ENCODE results near the gene ZMIZ2. TPM values are rescaled to one million over a fixed set of nuclear protein-coding genes. Genes with fewer than 3 reads are reported as not detected.
"Not testable (repeated sequence)": the region's sequence is repeated elsewhere in the genome, so short reads cannot be mapped to it uniquely, and the experiment has no call there.

Gene ZMIZ2, protein sequence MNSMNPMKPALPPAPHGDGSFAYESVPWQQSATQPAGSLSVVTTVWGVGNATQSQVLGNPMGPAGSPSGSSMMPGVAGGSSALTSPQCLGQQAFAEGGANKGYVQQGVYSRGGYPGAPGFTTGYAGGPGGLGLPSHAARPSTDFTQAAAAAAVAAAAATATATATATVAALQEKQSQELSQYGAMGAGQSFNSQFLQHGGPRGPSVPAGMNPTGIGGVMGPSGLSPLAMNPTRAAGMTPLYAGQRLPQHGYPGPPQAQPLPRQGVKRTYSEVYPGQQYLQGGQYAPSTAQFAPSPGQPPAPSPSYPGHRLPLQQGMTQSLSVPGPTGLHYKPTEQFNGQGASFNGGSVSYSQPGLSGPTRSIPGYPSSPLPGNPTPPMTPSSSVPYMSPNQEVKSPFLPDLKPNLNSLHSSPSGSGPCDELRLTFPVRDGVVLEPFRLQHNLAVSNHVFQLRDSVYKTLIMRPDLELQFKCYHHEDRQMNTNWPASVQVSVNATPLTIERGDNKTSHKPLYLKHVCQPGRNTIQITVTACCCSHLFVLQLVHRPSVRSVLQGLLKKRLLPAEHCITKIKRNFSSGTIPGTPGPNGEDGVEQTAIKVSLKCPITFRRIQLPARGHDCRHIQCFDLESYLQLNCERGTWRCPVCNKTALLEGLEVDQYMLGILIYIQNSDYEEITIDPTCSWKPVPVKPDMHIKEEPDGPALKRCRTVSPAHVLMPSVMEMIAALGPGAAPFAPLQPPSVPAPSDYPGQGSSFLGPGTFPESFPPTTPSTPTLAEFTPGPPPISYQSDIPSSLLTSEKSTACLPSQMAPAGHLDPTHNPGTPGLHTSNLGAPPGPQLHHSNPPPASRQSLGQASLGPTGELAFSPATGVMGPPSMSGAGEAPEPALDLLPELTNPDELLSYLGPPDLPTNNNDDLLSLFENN
- total RNA-seq: 100 to 1,000 TPM; 103 to 120 TPM

DNA sequence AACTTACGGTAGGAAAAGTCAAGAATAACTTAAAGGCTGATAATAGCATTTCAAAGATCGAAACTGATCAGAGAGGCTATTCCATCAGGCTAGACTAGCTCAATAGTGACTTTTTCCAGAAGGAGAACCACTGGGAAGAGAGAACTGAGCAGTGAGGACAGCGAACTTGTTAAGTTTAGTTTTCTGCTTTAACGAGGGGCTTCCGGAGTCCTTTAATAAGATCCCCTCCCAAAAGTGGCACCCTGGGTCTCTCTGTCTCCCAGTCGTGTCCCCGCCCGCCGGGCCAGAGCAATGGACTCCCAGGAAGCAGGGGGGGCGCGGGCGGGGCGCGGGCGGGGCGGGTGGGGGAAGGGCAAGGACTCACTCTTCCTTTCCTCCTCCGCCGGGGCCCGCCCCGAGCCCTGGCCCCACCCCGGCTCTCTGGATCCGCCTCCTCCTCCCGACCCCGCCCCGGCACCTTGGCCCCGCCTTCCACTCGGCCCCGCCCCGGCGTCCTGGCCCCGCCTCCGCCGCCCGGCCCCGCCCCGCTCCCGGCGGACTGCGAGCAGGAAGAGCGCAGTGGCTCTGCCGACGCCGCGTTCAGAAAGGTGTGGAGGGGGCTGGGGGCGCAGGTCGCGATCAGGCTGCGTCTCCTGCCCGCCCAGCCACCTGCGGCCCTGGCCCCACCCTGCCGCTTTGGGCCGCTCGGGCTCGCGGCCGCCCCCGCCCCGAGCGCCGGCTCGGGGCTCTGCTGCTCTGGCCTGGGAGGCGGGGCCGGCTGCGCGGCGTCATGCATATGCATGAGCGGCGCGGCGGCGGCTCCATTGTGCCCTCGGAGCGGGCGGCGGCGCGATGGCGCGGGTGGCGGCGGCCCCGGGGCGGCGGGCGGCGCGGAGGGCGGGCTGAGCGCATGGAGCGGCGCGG lies at the start of gene ZMIZ2:
Gene ZMIZ2 (plus strand): TSS at position 803 of the 903 bp plus-strand sequence. CDS start 7,403 bp downstream, outside the sequence.
- Mint-ChIP-seq H3K27ac (peak within 1 kb of the TSS; percentile 83), H3K36me3 (peaks cover 2% of the 10 kb centered on the region)

DNA sequence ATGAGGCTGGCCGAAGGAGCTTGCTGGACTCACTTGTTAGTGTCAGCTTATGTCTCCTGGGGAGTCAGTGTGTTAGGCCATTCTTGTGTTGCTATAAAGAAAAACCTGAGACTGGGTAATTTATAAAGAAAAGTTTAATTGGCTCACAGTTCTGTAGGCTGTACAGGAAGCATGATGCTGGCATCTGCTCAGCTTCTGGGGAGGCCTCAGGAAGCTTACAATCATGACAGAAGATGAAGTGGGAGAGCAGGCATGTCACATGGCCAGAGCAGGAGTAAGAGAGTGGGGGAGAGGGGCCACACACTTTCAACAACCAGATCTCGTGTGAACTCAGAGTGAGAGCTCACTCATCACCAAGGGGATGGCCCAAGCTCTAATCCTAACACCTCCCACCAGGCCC lies 49.0 kb upstream of the ZMIZ2 start:
- CTCF ChIA-PET; H3K9me3 Mint-ChIP-seq (ENCODE audit: low read depth); H3K27ac Mint-ChIP-seq; H3K4me1 Mint-ChIP-seq; H3K4me3 Mint-ChIP-seq; ATAC-seq; DNase-seq; H3K27me3 Mint-ChIP-seq: not testable (repeated sequence)
- H3K36me3 Mint-ChIP-seq: peaks cover 79% of the 10 kb centered on the region

More for the DNA sequence above, at the start of gene ZMIZ2:
- H3K27me3 Mint-ChIP-seq: no peaks in the 10 kb centered on the region
- DNase-seq: peak; percentile 94
- peak within 1 kb of the TSS; percentile 76 for H3K4me3 Mint-ChIP-seq
- H3K4me1 Mint-ChIP-seq: peaks cover 43% of the 10 kb centered on the region
- CTCF ChIA-PET: interaction anchor here (0.9 to 2.2 kb wide), 2 partner anchors 20 to 160 kb away, joined by 3 to 6 read pairs; no protein-coding TSS in a partner anchor
- H3K9me3 Mint-ChIP-seq (ENCODE audit: low read depth): no peaks in the 10 kb centered on the region
- peak; percentile 90 for ATAC-seq

DNA sequence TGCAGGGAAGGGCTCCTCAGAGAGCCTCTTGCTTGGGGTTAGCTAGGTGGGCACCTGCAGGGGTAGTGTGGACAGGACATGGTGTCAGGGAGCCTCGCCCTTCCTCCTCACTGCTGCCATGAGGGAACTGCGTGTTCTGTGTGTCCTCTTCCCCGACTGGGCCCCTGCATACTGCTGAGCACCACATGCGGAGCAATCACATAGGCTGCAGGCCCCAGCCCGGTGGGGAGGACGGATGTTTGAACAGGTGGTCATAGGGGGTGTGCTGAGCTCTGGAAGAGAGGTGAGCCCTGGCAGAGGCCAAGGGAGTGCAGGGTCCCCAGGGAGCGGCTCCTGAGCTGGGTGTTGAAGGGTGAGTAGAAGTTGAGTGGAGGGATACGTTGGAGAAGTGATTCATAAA lies 48.3 kb upstream of the ZMIZ2 start:
- no peak for DNase-seq
- H3K4me1 Mint-ChIP-seq: no peaks in the 10 kb centered on the region
- ATAC-seq: no peak
- H3K9me3 Mint-ChIP-seq (ENCODE audit: low read depth): no peaks in the 10 kb centered on the region
- CTCF ChIA-PET: interaction anchor here (1.5 kb wide), 1 partner anchor 98 kb away, joined by 4 read pairs; no protein-coding TSS in a partner anchor
- peaks cover 77% of the 10 kb centered on the region for H3K36me3 Mint-ChIP-seq
- H3K27me3 Mint-ChIP-seq: no peaks in the 10 kb centered on the region
- H3K27ac Mint-ChIP-seq: no peak overlapping the region
- H3K4me3 Mint-ChIP-seq: no peak overlapping the region

DNA sequence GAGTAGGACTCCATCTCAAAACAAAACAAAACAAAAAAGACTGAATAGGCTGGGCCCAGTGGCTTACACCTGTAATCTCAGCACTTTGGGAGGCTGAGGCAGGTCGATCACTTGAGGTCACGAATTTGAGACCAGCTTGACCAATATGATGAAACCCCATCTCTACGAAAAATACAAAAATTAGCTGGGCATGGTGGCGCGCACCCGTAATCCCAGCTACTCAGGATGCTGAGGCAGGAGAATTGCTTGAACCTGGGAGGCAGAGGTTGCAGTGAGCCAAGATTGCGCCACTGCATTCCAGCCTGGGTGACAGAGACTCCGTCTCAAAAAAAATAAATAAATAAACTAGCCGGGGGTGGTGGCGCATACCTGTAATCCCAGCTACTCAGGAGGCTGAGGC lies 45.3 kb upstream of the ZMIZ2 start:
- H3K4me1 Mint-ChIP-seq; ATAC-seq; H3K4me3 Mint-ChIP-seq; H3K9me3 Mint-ChIP-seq (ENCODE audit: low read depth); DNase-seq; CTCF ChIA-PET; H3K27ac Mint-ChIP-seq; H3K27me3 Mint-ChIP-seq: not testable (repeated sequence)
- peaks cover 59% of the 10 kb centered on the region for H3K36me3 Mint-ChIP-seq

DNA sequence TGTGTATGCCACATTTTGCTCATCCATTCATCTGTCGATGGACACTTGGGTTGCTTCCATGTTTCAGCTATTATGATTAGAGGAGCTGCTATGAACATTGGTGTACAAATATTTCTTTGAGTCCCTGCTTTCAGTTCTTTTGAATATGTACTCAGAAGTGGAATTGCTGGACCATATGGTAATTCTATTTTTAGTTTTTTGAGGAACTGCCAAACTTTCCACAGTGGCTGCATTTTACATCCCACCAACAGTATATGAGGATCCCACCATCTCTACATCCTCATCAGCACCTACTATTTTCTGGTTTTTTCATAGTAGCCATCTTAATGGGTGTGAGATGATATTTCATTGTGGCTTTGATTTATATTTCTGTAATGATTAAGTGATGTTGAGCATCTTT lies 44.7 kb upstream of the ZMIZ2 start:
- no peak for DNase-seq
- H3K4me3 Mint-ChIP-seq: no peak overlapping the region
- no peaks in the 10 kb centered on the region for H3K27me3 Mint-ChIP-seq
- CTCF ChIA-PET: no interaction called here
- peaks cover 55% of the 10 kb centered on the region for H3K36me3 Mint-ChIP-seq
- no peak for ATAC-seq
- no peak overlapping the region for H3K27ac Mint-ChIP-seq
- no peaks in the 10 kb centered on the region for H3K4me1 Mint-ChIP-seq
- no peaks in the 10 kb centered on the region for H3K9me3 Mint-ChIP-seq (ENCODE audit: low read depth)

DNA sequence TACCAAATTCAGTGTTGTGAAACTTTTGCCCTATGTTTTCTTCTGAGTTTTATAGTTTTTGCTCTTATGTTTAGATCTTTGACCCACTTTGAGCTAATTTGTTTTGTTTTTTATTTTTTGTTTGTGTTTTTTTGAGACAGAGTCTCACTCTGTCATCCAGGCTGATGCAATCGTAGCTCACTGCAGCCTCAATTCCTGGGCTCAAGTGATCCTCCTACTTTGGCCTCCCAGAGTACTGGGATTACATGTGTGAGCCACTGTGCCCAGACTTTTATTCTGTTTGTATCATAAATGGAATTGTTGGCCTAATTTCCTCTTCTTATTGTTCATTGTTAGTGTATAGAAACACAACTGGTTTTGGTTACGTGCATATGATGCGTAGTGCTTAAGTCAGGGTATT lies 43.2 kb upstream of the ZMIZ2 start:
- H3K27me3 Mint-ChIP-seq: no peaks in the 10 kb centered on the region
- CTCF ChIA-PET: no interaction called here
- DNase-seq (no peak), ATAC-seq (no peak)
- no peak overlapping the region for H3K4me3 Mint-ChIP-seq
- H3K9me3 Mint-ChIP-seq (ENCODE audit: low read depth): no peaks in the 10 kb centered on the region
- H3K27ac Mint-ChIP-seq: no peak overlapping the region
- H3K36me3 Mint-ChIP-seq: peaks cover 45% of the 10 kb centered on the region
- no peaks in the 10 kb centered on the region for H3K4me1 Mint-ChIP-seq

DNA sequence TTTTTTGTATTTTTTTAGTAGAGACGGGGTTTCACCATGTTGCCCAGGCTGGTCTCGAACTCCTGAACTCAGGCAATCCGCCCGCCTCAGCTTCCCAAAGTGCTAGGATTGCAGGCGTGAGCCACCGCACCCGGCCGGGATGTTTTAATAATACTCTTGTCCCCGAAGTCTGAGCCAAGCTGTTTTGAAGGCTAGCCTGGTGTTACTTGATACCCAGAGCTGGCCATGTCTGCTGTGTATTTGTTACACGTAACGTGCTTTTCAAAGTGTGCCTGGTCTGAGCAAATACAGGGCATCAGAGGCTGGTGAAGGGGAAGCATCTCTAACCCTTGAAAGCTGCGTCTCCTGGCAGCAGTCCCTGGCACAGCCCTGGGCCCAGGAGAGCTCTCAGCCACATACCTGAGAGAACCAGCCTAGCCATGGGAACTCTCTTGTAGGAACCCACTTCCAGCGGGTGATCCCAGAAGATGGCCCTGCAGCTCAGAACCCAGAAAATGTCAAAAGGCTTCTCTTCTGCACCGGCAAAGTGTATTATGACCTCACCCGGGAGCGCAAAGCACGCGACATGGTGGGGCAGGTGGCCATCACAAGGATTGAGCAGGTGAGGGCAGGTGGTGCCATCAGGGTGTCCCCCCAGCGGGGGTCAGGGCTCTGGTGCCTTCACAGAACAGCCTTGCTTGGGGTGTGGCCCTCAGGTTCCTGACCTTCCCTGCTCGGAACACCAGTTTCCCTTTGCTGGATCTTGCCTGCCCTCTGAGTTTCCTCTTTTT lies 41.7 kb upstream of the ZMIZ2 start:
- peaks cover 30% of the 10 kb centered on the region for H3K36me3 Mint-ChIP-seq
- ATAC-seq: no peak
- H3K4me3 Mint-ChIP-seq: no peak overlapping the region

DNA sequence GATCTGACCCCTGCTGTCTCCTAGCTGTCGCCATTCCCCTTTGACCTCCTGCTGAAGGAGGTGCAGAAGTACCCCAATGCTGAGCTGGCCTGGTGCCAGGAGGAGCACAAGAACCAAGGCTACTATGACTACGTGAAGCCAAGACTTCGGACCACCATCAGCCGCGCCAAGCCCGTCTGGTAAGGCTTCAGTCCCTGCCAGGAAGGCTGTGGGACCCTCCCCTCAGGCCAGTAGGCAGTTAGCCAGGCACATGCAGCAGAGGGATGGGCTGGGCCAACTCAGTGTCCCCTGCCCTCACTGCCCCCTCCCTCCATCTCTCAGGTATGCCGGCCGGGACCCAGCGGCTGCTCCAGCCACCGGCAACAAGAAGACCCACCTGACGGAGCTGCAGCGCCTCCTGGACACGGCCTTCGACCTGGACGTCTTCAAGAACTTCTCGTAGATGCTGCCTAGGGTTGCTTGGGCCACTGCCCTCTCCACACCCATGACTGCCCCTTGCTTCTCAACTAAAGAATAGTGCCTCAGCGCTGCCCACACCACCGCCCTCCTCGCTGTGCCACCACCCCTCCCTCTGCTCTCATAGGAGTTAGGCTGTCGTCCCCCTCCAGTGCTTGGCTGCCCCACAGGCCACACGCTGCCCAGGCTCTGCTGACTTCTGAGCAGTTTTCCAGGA lies 41.0 kb upstream of the ZMIZ2 start:
- H3K4me3 Mint-ChIP-seq: no peak overlapping the region
- H3K27me3 Mint-ChIP-seq: no peaks in the 10 kb centered on the region
- CTCF ChIA-PET: no interaction called here
- peaks cover 27% of the 10 kb centered on the region for H3K36me3 Mint-ChIP-seq
- no peak for DNase-seq
- H3K4me1 Mint-ChIP-seq: peaks cover 8% of the 10 kb centered on the region
- peak overlapping the region; percentile 43 for H3K27ac Mint-ChIP-seq
- no peaks in the 10 kb centered on the region for H3K9me3 Mint-ChIP-seq (ENCODE audit: low read depth)
- ATAC-seq: no peak

More for the DNA sequence above, 41.7 kb upstream of the ZMIZ2 start:
- Mint-ChIP-seq H3K27me3 (no peaks in the 10 kb centered on the region), H3K4me1 (peaks cover 3% of the 10 kb centered on the region), H3K9me3 (ENCODE audit: low read depth) (no peaks in the 10 kb centered on the region), H3K27ac (no peak overlapping the region)
- DNase-seq: no peak
- CTCF ChIA-PET: no interaction called here

DNA sequence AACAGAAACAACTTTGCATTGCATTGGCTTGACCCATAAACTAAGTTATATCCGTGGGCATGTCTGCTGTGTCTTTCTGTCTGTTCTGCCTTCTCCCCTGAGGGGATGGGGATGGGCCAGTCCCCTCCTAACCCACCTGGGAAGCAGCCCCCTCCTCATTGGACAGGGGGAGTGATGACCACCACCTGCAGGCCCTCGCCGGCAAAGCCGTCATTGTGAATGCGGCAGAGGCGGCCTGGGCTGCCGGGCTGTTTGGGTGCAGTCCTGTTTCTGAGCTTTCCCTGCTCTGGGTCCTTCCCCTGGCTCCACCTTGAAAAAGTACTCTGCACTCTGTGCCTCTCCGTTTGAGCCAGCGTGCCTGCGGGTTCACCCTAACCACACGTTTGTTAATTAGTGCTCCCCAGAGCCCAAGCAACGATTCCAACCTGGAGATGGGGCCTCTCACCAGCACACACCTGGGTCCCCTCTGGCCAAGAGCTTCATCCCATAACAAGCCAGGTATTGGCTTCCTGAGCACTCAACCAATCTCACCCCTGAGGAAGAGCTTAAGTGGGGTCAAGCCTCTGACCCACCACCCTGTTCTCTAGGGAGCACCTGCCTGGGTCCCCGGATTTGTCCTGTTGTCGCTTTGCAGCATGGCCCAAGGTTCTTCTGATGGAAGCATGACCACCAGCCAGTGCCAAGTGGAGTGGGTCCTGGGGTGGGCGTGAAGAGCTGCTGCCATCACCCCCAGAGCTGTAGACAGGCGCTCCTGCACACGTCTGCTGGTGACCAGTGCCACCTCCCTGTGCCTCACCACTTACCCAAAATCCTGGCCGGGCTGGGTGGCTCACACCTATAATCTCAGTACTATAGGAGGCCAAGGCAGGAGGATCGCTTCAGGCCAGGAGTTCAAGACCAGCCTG lies 39.4 kb upstream of the ZMIZ2 start:
- H3K4me1 Mint-ChIP-seq: peaks cover 8% of the 10 kb centered on the region
- H3K27ac Mint-ChIP-seq: no peak overlapping the region

DNA sequence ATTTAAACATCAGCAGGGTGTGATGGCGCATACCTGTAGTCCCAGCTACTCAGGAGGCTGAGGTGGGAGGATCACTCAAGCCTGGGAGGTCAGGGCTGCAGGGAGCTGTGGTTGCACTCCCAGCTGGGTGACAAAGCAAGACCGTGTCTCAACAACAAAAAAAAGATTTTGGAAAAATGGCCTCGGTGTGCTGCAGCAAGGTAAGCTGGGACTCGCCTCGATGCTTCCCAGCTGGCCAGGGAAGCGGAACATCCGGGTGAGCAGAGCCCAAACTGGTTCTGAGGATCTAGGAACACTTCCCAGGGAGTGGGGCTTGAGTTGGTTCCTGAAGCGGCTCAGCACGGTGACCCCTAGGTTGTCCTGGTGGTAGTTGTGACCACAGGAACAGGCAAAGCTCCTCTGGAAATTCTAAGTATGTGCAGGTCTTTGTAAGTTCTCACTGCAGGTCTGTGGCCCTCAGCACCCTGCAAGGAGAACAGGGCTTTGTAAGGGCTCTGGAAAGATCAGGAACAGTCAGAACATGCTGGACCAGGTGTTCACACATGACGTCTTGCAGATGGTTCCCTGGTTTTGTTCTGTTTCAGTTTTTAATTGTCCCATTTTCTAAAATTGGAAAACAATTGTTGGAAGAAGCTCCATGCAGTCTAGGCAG lies 38.6 kb upstream of the ZMIZ2 start:
- Mint-ChIP-seq H3K27me3 (no peaks in the 10 kb centered on the region), H3K9me3 (ENCODE audit: low read depth) (no peaks in the 10 kb centered on the region), H3K4me3 (no peak overlapping the region), H3K4me1 (peaks cover 8% of the 10 kb centered on the region), H3K36me3 (peaks cover 17% of the 10 kb centered on the region), H3K27ac (no peak overlapping the region)
- CTCF ChIA-PET: interaction anchor here (0.8 kb wide), 1 partner anchor 138 kb away, joined by 6 read pairs; the partner anchor contains the start of gene H2AZ2
- ATAC-seq: no peak
- no peak for DNase-seq

More for the DNA sequence above, 39.4 kb upstream of the ZMIZ2 start:
- CTCF ChIA-PET: interaction anchor here (0.8 kb wide), 1 partner anchor 139 kb away, joined by 6 read pairs; the partner anchor contains the start of gene H2AZ2
- Mint-ChIP-seq H3K9me3 (ENCODE audit: low read depth) (no peaks in the 10 kb centered on the region), H3K27me3 (no peaks in the 10 kb centered on the region), H3K36me3 (peaks cover 19% of the 10 kb centered on the region), H3K4me3 (no peak overlapping the region)
- DNase-seq: no peak
- no peak for ATAC-seq

DNA sequence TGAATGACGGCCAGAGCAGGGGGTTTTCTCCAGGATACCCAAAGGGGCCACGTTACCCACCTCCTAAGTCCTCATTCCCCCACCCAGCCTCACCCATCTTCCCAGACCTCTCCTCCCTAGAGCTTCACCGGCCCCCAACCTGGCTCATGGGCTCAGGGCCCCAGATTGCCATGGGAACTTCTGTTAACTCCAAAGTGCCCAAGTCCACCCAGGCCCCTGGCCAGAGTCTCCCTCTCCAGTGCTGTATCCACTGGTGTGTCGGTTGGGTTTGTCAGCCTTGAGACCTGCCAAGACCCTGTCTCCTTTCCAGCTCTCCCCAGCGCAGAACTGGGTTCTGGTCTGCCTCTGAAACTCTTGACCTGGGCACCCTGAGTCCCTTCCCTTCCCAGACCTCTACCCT lies 37.1 kb upstream of the ZMIZ2 start:
- ATAC-seq (no peak), DNase-seq (no peak)
- CTCF ChIA-PET: interaction anchor here (0.6 kb wide), 1 partner anchor 710 kb away, joined by 3 read pairs; no protein-coding TSS in a partner anchor
- Mint-ChIP-seq H3K36me3 (peaks cover 13% of the 10 kb centered on the region), H3K27me3 (no peaks in the 10 kb centered on the region), H3K4me3 (no peak overlapping the region), H3K9me3 (ENCODE audit: low read depth) (no peaks in the 10 kb centered on the region), H3K27ac (no peak overlapping the region), H3K4me1 (peaks cover 8% of the 10 kb centered on the region)
